ENCODE data around the gene FLOT2. TPM values are rescaled to one million over a fixed set of nuclear protein-coding genes. Genes with fewer than 3 reads are reported as not detected.

FLOT2 gene
- total RNA-seq, 1 experiment from 2014 or later: 98.1 TPM

- Histone ChIP-seq H3K4me2 (ENCODE audit: low read length) (no peak overlapping the region), H3K9me2 (ENCODE audit: insufficient read depth) (no peaks in the 10 kb centered on the region), H2AFZ (ENCODE audit: low read depth, low read length, poor library complexity, severe bottlenecking) (no peak overlapping the region), H3K9me3 (ENCODE audit: control insufficient read depth in 1 of 2, insufficient read depth in 1 of 2, low read depth in 1 of 2, low read length in 2 of 2) (no peaks in the 10 kb centered on the region), H3K4me1 (ENCODE audit: control insufficient read depth in 1 of 2, insufficient read depth in 2 of 2, low read length in 2 of 2) (no peaks in the 10 kb centered on the region), H3K27ac (ENCODE audit: low read depth, low read length) (no peak overlapping the region), H3K36me3 (ENCODE audit: control insufficient read depth in 1 of 2, insufficient read depth in 2 of 2, low read length in 2 of 2) (peaks cover 6 to 15% of the 10 kb centered on the region in 2 experiments; a peak in 3 of 4 replicates), H3K27me3 (ENCODE audit: insufficient read depth, low read length) (no peaks in the 10 kb centered on the region), H3K9ac (ENCODE audit: low read length) (no peak overlapping the region), H3K4me3 (replicated peaks in 1 of 2; ENCODE audit: low read depth in 1 of 2, low read length in 2 of 2) (no peak overlapping the region), H3K79me2 (ENCODE audit: insufficient read depth, low read length) (peaks cover 100% of the 10 kb centered on the region), H4K20me1 (ENCODE audit: insufficient read depth) (peaks cover 11% of the 10 kb centered on the region; the same call in 1 of the 2 replicates)
- DNase-seq (ENCODE audit: low read depth, low spot score) (no peak), ATAC-seq (no peak)
- CTCF ChIA-PET: no interaction called here
- POLR2A ChIA-PET: no interaction called here
- TF ChIP-seq SP1 (IDR thresholded peaks at IDR 0.05; ENCODE audit: low read depth) (no peak), TCF7L2 (IDR thresholded peaks at IDR 0.05; ENCODE audit: borderline replicate concordance, extremely low read depth, insufficient read depth, insufficient read length) (no peak), EZH2 (IDR thresholded peaks at IDR 0.05) (no peak), FOSL1 (IDR thresholded peaks at IDR 0.05; ENCODE audit: low read depth) (no peak), SRF (IDR thresholded peaks at IDR 0.05; ENCODE audit: low read depth) (no peak), ELF1 (IDR thresholded peaks at IDR 0.05; ENCODE audit: borderline replicate concordance, low read depth) (no peak), ATF3 (IDR thresholded peaks at IDR 0.05) (no peak), EZH2phosphoT487 (IDR thresholded peaks at IDR 0.05; ENCODE audit: borderline replicate concordance) (no peak), ZFX (IDR thresholded peaks at IDR 0.05) (no peak), EGR1 (IDR thresholded peaks at IDR 0.05; ENCODE audit: low read depth) (no peak), POLR2A (IDR thresholded peaks at IDR 0.05; ENCODE audit: borderline replicate concordance, extremely low read depth, insufficient read depth, insufficient read length) (no peak), ZNF274 (IDR thresholded peaks at IDR 0.05; ENCODE audit: low read depth, low read length) (no peak)
- RAD21 ChIA-PET (ENCODE audit: low non-redundant PET in 1 of 2, low total read pairs in 2 of 2, uncharacterized antibody in 2 of 2, unreplicated experiment in 2 of 2): no interaction called here
- no TSS peak for BruUV-seq (replicated peaks)
- intact Hi-C loops (cut with micrococcal nuclease): no loop called here
Measured at GRCh38 chr17:28940675-28941074, 43.1 kb upstream of the FLOT2 start.

- H3K4me3 ChIP-seq (replicated peaks in 1 of 2; ENCODE audit: low read depth in 1 of 2, low read length in 2 of 2): no peak overlapping the region
- H3K9me3 ChIP-seq (ENCODE audit: control insufficient read depth in 1 of 2, insufficient read depth in 1 of 2, low read depth in 1 of 2, low read length in 2 of 2): no peaks in the 10 kb centered on the region
- DNase-seq (ENCODE audit: low read depth, low spot score) (no peak), ATAC-seq (no peak)
- POLR2A ChIA-PET: no interaction called here
- H3K27ac ChIP-seq (ENCODE audit: low read depth, low read length): no peak overlapping the region
- H3K4me2 ChIP-seq (ENCODE audit: low read length): no peak overlapping the region
- no peak for TF ChIP-seq ELF1 (IDR thresholded peaks at IDR 0.05; ENCODE audit: borderline replicate concordance, low read depth)
- no peaks in the 10 kb centered on the region for H3K9me2 ChIP-seq (ENCODE audit: insufficient read depth)
- peaks cover 9 to 14% of the 10 kb centered on the region in 2 experiments; a peak in 3 of 4 replicates for H3K36me3 ChIP-seq (ENCODE audit: control insufficient read depth in 1 of 2, insufficient read depth in 2 of 2, low read length in 2 of 2)
- no TSS peak for BruUV-seq (replicated peaks)
- intact Hi-C loops (cut with micrococcal nuclease): no loop called here
- peaks cover 13% of the 10 kb centered on the region; the same call in 1 of the 2 replicates for H4K20me1 ChIP-seq (ENCODE audit: insufficient read depth)
- peaks cover 100% of the 10 kb centered on the region for H3K79me2 ChIP-seq (ENCODE audit: insufficient read depth, low read length)
- CTCF ChIA-PET: interaction anchor here (0.7 kb wide), 1 partner anchor 177 kb away, joined by 3 read pairs; no protein-coding TSS in a partner anchor
- H3K9ac ChIP-seq (ENCODE audit: low read length): no peak overlapping the region
- no peaks in the 10 kb centered on the region for H3K27me3 ChIP-seq (ENCODE audit: insufficient read depth, low read length)
- H3K4me1 ChIP-seq (ENCODE audit: control insufficient read depth in 1 of 2, insufficient read depth in 2 of 2, low read length in 2 of 2): no peaks in the 10 kb centered on the region
- RAD21 ChIA-PET (ENCODE audit: low non-redundant PET in 1 of 2, low total read pairs in 2 of 2, uncharacterized antibody in 2 of 2, unreplicated experiment in 2 of 2): no interaction called here
- H2AFZ ChIP-seq (ENCODE audit: low read depth, low read length, poor library complexity, severe bottlenecking): no peak overlapping the region
Measured at GRCh38 chr17:28940142-28940541, 42.6 kb upstream of the FLOT2 start.

Data from HCT116 (cell line).